Liver (tissue), 3 donors: ENCODE data around the gene ANKRD44.

Experiments
- ATF3 ChIP-seq: IDR thresholded peaks from 2 replicates; pipeline ENCODE4 v1.6.1; 2016; ENCODE audit warnings: antibody characterized with exemption
- CTCF ChIP-seq: fragments of 150-350 bp; IDR thresholded peaks from 2 replicates; pipeline ENCODE4 v1.5.1; 2017; ENCODE audit warnings: improper control_type of control experiment, low read depth, low read length; ENCODE audit not compliant: missing input control
- EGR1 ChIP-seq, 2 donors: IDR thresholded peaks; 2 replicates each; pipeline ENCODE4 v1.6.1; 2016 to 2018; ENCODE audit warnings: antibody characterized with exemption in 2 of 2, low read depth in 2 of 2
- GABPA ChIP-seq, 2 donors: IDR thresholded peaks in 1 of 2; conservative IDR thresholded peaks in 1 of 2; 2 replicates each; pipeline ENCODE4 v1.6.1; 2016; ENCODE audit warnings: antibody characterized with exemption in 2 of 2, mild to moderate bottlenecking in 1 of 2, moderate library complexity in 1 of 2
- HNF4G ChIP-seq: IDR thresholded peaks from 2 replicates; pipeline ENCODE4 v1.6.1; 2016; ENCODE audit warnings: antibody characterized with exemption
- MAX ChIP-seq: IDR thresholded peaks from 2 replicates; pipeline ENCODE4 v1.6.1; 2016; ENCODE audit warnings: antibody characterized with exemption
- RAD21 ChIP-seq, 2 donors: IDR thresholded peaks; 2 replicates each; pipeline ENCODE4 v1.6.1; 2016; ENCODE audit warnings: antibody characterized with exemption in 2 of 2, mild to moderate bottlenecking in 2 of 2
- RXRA ChIP-seq, 2 donors: IDR thresholded peaks; 2 replicates each; pipeline ENCODE4 v1.6.1; 2017 to 2018; ENCODE audit warnings: antibody characterized with exemption in 2 of 2, mild to moderate bottlenecking in 1 of 2
- TAF1 ChIP-seq: conservative IDR thresholded peaks from 2 replicates; pipeline ENCODE4 v1.6.1; 2016; ENCODE audit warnings: antibody characterized with exemption, mild to moderate bottlenecking
- ZBTB33 ChIP-seq: IDR thresholded peaks from 2 replicates; pipeline ENCODE4 v1.6.1; 2016; ENCODE audit warnings: antibody characterized with exemption
- donor health status: healthy.
- donor health status: healthy.

DNA sequence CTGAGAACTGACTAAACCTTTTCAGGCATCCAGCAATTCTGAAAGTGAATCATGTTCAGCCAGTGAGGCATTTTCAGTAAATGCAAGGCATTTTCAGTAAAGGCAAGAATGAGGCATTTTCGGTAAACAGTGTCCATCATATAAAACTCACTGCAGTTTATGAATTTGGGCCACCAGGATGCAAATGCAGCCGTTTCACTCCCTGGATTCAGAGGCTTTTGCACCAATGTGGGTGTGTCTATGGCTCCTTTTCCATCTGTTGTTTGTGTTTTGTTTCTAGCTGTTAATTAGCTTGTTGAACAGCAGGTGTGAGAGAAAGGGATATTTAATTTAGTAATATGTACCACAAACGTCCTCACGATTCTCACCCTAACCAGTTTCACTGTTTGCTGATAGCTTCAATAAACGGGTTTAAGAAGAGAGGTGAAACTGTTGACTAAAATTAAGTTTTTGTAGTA is 267.8 kb downstream of the ANKRD44 start:
- no peak for TF ChIP-seq CTCF
- TF ChIP-seq MAX = no peak
- no peak for TF ChIP-seq ZBTB33
- no peak for TF ChIP-seq RXRA (IDR thresholded peaks at IDR 0.05)
- TF ChIP-seq TAF1 = no peak
- TF ChIP-seq ATF3 = no peak
- no peak for TF ChIP-seq RAD21 (IDR thresholded peaks at IDR 0.05)
- no peak for TF ChIP-seq HNF4G
- TF ChIP-seq EGR1 (IDR thresholded peaks at IDR 0.05; ENCODE audit: low read depth in 2 of 2) = no peak
- no peak for TF ChIP-seq GABPA (IDR thresholded peaks at IDR 0.05 in 1 of 2, conservative IDR thresholded peaks at IDR 0.05 in 1 of 2)
